HAP-1 (cell line): ENCODE measurements around the gene PDLIM5.
A peak's percentile ranks its signal among the peaks of the same experiment; 100 is the strongest.

ENCODE experiments used
- DNase-seq, 2 experiments: peaks; one replicate each; pipeline ENCODE4 v3.0.0-alpha.2; 2016 to 2020; ENCODE audit warnings: low spot score in 2 of 2
- H3K27me3 ChIP-seq: fragments of 250-450 bp; sonication (Bioruptor Pico); 2 replicates; pipeline ENCODE4 v1.5.1; 2020; ENCODE audit warnings: low read depth, mild to moderate bottlenecking, moderate library complexity
- H3K36me3 ChIP-seq: fragments of 250-450 bp; sonication (Bioruptor Pico); replicated peaks from 2 replicates; pipeline ENCODE4 v1.5.1; 2020; ENCODE audit warnings: mild to moderate bottlenecking
- H3K4me1 ChIP-seq: fragments of 250-450 bp; sonication (Bioruptor Pico); 2 replicates; pipeline ENCODE4 v1.5.1; 2020; ENCODE audit warnings: mild to moderate bottlenecking
- H3K4me3 ChIP-seq: fragments of 250-450 bp; sonication (Bioruptor Pico); 2 replicates; pipeline ENCODE4 v1.5.1; 2020; ENCODE audit warnings: mild to moderate bottlenecking, moderate library complexity
- H3K9me3 ChIP-seq: fragments of 250-450 bp; sonication (Bioruptor Pico); 2 replicates; pipeline ENCODE4 v1.5.1; 2020; ENCODE audit warnings: mild to moderate bottlenecking, moderate library complexity
- in situ Hi-C: fragments of 300-500 bp; cut with MboI; formaldehyde crosslinking; loops from 3 replicates; pipeline ENCODE4 v1.14.3; 2020; ENCODE audit warnings: low sequenced_read_pairs, inconsistent platforms, mixed read lengths

PDLIM5 gene

GRCh38 chr4:94564252-94564651, 112.5 kb downstream of the PDLIM5 start:
- H3K9me3 ChIP-seq = no peaks in the 10 kb centered on the region
- no peak overlapping the region for H3K4me3 ChIP-seq
- H3K36me3 ChIP-seq = no peaks in the 10 kb centered on the region
- H3K27me3 ChIP-seq = no peaks in the 10 kb centered on the region
- peaks cover 16% of the 10 kb centered on the region for H3K4me1 ChIP-seq
- no peak for DNase-seq
- in situ Hi-C loops = no loop called here

DNA sequence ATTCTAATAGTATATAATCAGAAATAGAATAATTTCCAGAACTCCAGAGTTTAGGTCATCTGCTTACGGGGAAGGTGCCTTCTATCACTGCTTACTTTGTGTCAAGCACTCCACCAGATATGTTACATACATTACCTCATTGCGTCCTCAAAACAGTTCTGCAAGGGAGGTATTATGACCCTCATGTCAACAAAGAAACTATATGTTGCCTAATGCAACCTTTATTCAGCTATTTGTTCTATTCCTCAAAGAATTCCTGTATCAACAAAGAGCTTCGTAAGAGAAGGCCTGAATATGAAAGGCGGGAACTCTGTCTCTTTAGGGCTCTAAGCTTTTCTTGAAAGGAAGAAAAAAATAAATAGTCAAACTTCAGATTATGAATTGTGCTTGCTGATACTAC, 114.7 kb downstream of the PDLIM5 start:
- H3K4me1 ChIP-seq = peaks cover 36% of the 10 kb centered on the region
- in situ Hi-C loops = no loop called here

DNA sequence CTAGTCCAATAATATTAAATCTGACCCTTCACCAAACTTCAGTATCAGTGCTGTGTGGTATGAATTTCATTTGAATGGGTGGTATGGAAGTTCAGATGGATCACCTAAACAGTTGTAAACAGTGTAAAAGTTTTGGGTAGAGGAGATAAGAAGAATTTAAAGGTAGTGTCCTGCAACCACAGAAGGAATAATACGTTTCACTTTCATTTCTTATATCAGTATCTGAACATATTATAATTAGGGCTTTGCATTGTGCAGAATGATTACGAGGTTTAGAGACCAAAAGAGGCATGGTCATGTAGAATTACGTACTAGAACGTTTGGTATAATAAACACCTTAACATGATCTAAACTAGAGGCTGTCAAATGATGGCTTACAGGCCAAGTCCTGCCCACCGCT, 116.1 kb downstream of the PDLIM5 start:
- H3K4me3 ChIP-seq = no peak overlapping the region
- no peak for DNase-seq
- H3K9me3 ChIP-seq = no peaks in the 10 kb centered on the region
- no peaks in the 10 kb centered on the region for H3K27me3 ChIP-seq
- H3K36me3 ChIP-seq = no peaks in the 10 kb centered on the region
- H3K4me1 ChIP-seq = peaks cover 33% of the 10 kb centered on the region
- in situ Hi-C loops = no loop called here

More for the DNA sequence above, 114.7 kb downstream of the PDLIM5 start:
- no peaks in the 10 kb centered on the region for H3K36me3 ChIP-seq
- peak; percentile 15 to 85 for DNase-seq
- no peaks in the 10 kb centered on the region for H3K27me3 ChIP-seq
- H3K9me3 ChIP-seq = no peaks in the 10 kb centered on the region
- H3K4me3 ChIP-seq = no peak overlapping the region

DNA sequence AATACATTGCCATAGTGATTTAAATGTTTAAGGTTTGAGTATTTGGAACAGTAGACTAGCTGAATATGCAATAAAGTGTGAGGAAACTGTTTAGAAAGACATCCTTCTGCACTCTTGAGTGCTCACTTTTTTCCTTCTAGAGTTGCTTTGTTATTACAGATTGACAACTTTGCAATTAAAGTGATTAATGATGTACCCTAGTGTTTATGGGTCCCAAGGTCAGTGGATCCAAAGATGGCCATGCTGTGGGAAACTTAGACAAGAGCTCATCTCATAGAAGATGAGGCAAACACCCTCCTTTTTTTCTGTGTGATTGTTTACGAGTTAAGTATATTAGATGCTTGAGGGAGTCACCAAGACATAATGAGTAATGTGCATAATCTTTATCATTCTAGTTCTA, 118.8 kb downstream of the PDLIM5 start:
- no peak overlapping the region for H3K4me3 ChIP-seq
- peak; percentile 21 to 54 for DNase-seq
- H3K27me3 ChIP-seq = no peaks in the 10 kb centered on the region
- peaks cover 36% of the 10 kb centered on the region for H3K4me1 ChIP-seq
- no peaks in the 10 kb centered on the region for H3K9me3 ChIP-seq
- in situ Hi-C loops = no loop called here
- no peaks in the 10 kb centered on the region for H3K36me3 ChIP-seq

DNA sequence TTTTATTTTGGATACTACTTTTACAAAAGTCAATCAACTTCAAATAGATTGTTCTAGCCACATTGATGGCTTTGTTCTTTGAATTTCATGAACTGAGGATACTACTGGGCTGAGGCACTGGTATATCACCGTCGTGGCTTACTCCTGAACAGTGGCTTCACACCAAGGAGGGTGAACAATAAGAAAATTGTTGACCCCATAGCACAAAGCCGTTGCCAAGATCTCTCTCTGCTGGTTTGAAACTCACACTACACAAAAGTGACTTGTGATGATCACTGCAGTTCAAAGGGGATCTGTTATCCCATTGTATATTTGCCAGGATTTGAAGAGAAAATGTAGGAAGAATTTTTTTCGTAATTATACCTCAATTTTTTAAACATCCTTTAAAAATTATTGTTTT, 119.6 kb downstream of the PDLIM5 start:
- peaks cover 34% of the 10 kb centered on the region for H3K4me1 ChIP-seq
- no peak overlapping the region for H3K4me3 ChIP-seq
- no peaks in the 10 kb centered on the region for H3K27me3 ChIP-seq
- H3K9me3 ChIP-seq = no peaks in the 10 kb centered on the region
- H3K36me3 ChIP-seq = peaks cover 5% of the 10 kb centered on the region; the same call in 1 of the 2 replicates
- DNase-seq = peak in 1 of 2 experiments; percentile 24
- in situ Hi-C loops = no loop called here

DNA sequence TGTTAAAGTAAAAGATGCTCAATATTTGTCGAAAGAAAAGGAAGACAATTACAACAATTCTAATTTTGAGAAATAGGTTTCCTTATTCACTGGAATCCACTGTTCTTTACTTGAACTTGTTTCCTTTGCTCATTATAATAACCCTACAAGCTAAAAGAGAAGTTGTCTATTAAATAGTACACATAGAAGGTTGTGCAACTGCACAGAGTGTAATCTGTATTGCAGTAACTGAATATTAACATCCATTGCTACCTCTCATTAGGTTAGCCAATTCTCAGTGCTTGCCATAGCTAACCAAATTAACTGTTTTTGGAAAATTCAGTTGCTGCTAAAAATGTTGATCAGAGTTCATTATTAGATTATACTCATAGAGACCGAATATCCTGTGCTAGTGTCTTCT, 120.0 kb downstream of the PDLIM5 start:
- Histone ChIP-seq H3K4me3 (no peak overlapping the region), H3K27me3 (no peaks in the 10 kb centered on the region), H3K9me3 (no peaks in the 10 kb centered on the region), H3K4me1 (peaks cover 36% of the 10 kb centered on the region), H3K36me3 (peaks cover 5% of the 10 kb centered on the region; the same call in 1 of the 2 replicates)
- no peak for DNase-seq
- in situ Hi-C loops = no loop called here

- in situ Hi-C loops = no loop called here
- H3K4me3 ChIP-seq = no peak overlapping the region
- no peak for DNase-seq
These were observed 122.3 kb downstream of the PDLIM5 start for GRCh38 chr4:94574050-94574449.

DNA sequence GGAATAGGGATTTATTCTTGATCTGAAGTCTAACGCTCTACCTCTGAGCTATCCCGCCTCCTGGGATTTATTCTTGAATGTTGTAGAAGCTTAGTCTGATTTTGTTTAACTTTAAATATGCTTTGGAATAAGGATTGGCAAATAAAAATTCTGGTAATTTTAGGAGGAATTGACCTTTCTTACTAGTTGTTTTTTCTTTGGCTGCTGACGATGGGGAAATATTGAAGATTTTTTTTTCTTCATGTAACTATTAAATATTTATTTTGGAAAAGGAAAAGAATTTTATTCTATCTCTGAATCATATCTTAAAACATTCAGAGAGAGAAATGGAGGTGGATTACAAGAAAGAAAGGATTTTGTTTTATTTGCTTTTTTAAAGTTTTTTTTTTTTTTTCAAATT, 122.9 kb downstream of the PDLIM5 start:
- Histone ChIP-seq H3K4me3 (no peak overlapping the region), H3K27me3 (no peaks in the 10 kb centered on the region), H3K4me1 (peaks cover 41% of the 10 kb centered on the region), H3K9me3 (no peaks in the 10 kb centered on the region), H3K36me3 (peaks cover 5% of the 10 kb centered on the region; the same call in 1 of the 2 replicates)
- in situ Hi-C loops = no loop called here
- no peak for DNase-seq

More at GRCh38 chr4:94574050-94574449, 122.3 kb downstream of the PDLIM5 start:
- Histone ChIP-seq H3K4me1 (peaks cover 43% of the 10 kb centered on the region), H3K36me3 (peaks cover 5% of the 10 kb centered on the region; the same call in 1 of the 2 replicates), H3K27me3 (no peaks in the 10 kb centered on the region), H3K9me3 (no peaks in the 10 kb centered on the region)

DNA sequence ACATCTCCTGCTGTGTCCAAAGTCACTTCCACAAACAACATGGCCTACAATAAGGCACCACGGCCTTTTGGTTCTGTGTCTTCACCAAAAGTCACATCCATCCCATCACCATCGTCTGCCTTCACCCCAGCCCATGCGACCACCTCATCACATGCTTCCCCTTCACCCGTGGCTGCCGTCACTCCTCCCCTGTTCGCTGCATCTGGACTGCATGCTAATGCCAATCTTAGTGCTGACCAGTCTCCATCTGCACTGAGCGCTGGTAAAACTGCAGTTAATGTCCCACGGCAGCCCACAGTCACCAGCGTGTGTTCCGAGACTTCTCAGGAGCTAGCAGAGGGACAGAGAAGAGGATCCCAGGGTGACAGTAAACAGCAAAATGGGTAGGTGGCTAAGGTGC, 123.9 kb downstream of the PDLIM5 start:
- Histone ChIP-seq H3K4me1 (peaks cover 30% of the 10 kb centered on the region), H3K9me3 (no peaks in the 10 kb centered on the region), H3K27me3 (no peaks in the 10 kb centered on the region), H3K4me3 (no peak overlapping the region), H3K36me3 (peaks cover 5% of the 10 kb centered on the region; the same call in 1 of the 2 replicates)
- peak in 1 of 2 experiments; percentile 10 for DNase-seq
- in situ Hi-C loops = no loop called here

GRCh38 chr4:94576210-94576609, 124.5 kb downstream of the PDLIM5 start:
- no peak overlapping the region for H3K4me3 ChIP-seq
- no peak for DNase-seq
- in situ Hi-C loops = no loop called here
- H3K36me3 ChIP-seq = peaks cover 5% of the 10 kb centered on the region; the same call in 1 of the 2 replicates
- H3K4me1 ChIP-seq = peaks cover 25% of the 10 kb centered on the region
- H3K27me3 ChIP-seq = no peaks in the 10 kb centered on the region
- H3K9me3 ChIP-seq = no peaks in the 10 kb centered on the region

- in situ Hi-C loops = no loop called here
- peak; percentile 94 to 99 for DNase-seq
- H3K27me3 ChIP-seq = no peaks in the 10 kb centered on the region
These were observed 125.4 kb downstream of the PDLIM5 start for GRCh38 chr4:94577136-94577535.

GRCh38 chr4:94578195-94578594, 126.5 kb downstream of the PDLIM5 start:
- Histone ChIP-seq H3K36me3 (peaks cover 5% of the 10 kb centered on the region; the same call in 1 of the 2 replicates), H3K4me3 (no peak overlapping the region)
- in situ Hi-C loops = no loop called here

More at GRCh38 chr4:94577136-94577535, 125.4 kb downstream of the PDLIM5 start:
- no peaks in the 10 kb centered on the region for H3K9me3 ChIP-seq
- H3K4me3 ChIP-seq = no peak overlapping the region
- H3K36me3 ChIP-seq = peaks cover 5% of the 10 kb centered on the region; the same call in 1 of the 2 replicates
- peaks cover 24% of the 10 kb centered on the region for H3K4me1 ChIP-seq

DNA sequence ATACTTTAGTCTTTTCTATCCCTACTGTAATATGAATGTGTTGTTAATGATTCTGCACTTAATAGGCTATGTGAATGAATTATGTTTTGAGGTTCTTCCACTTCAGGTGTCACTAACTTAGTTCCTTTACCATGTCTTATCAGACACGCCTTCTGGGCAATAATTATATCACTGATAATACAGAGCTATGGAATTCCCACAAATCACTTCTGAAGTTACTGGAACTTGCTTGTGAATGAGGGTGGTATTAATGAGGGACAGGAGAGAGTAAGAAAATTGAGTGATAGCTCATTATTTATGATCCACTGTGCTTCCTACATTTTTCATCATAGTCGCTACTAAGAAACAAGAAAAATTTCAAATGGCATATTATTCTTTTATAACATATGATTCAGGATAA, 130.0 kb downstream of the PDLIM5 start:
- in situ Hi-C loops = no loop called here

More at GRCh38 chr4:94578195-94578594, 126.5 kb downstream of the PDLIM5 start:
- DNase-seq = no peak
- no peaks in the 10 kb centered on the region for H3K27me3 ChIP-seq
- no peaks in the 10 kb centered on the region for H3K9me3 ChIP-seq
- H3K4me1 ChIP-seq = peaks cover 24% of the 10 kb centered on the region

GRCh38 chr4:94582517-94582916, 130.8 kb downstream of the PDLIM5 start:
- DNase-seq = no peak
- Histone ChIP-seq H3K4me1 (peaks cover 6% of the 10 kb centered on the region), H3K36me3 (no peaks in the 10 kb centered on the region), H3K4me3 (no peak overlapping the region), H3K9me3 (no peaks in the 10 kb centered on the region), H3K27me3 (no peaks in the 10 kb centered on the region)
- in situ Hi-C loops = no loop called here

More for the DNA sequence above, 130.0 kb downstream of the PDLIM5 start:
- DNase-seq = no peak
- H3K36me3 ChIP-seq = no peaks in the 10 kb centered on the region
- no peaks in the 10 kb centered on the region for H3K27me3 ChIP-seq
- peaks cover 10% of the 10 kb centered on the region for H3K4me1 ChIP-seq
- no peaks in the 10 kb centered on the region for H3K9me3 ChIP-seq
- H3K4me3 ChIP-seq = no peak overlapping the region
